C4-2B (cell line): ENCODE data around the gene DLG2.

Experiments
- ZFX ChIP-seq: fragments of 450-650 bp; IDR thresholded peaks from 2 replicates; pipeline ENCODE4 v1.6.1; 2017
- TF ChIP-seq, protein P1 (sequence below): fragments of 450-650 bp; conservative IDR thresholded peaks from 2 replicates; pipeline ENCODE4 v1.5.1; 2017; ENCODE audit warnings: mild to moderate bottlenecking

DNA sequence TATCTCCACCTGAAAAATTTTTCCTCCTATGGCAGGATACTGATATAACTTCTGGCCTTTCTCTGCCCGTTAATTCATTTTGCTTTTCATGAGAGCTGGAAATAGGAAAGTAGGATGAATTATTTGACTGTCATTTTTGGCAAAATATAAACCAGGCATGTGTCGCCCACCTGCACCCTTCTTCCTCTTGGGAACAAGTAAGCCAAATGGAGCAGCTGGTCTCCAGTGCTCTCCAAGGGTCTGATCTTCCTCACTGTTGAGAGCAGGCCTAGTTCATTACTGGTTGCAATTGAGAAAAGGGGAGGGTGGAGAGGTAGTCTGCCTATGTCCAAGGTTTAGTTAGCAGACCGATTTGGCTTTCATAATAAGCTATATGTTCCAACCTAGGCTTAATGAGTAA, 582.2 kb downstream of the DLG2 start:
- TF ChIP-seq, protein P1, sequence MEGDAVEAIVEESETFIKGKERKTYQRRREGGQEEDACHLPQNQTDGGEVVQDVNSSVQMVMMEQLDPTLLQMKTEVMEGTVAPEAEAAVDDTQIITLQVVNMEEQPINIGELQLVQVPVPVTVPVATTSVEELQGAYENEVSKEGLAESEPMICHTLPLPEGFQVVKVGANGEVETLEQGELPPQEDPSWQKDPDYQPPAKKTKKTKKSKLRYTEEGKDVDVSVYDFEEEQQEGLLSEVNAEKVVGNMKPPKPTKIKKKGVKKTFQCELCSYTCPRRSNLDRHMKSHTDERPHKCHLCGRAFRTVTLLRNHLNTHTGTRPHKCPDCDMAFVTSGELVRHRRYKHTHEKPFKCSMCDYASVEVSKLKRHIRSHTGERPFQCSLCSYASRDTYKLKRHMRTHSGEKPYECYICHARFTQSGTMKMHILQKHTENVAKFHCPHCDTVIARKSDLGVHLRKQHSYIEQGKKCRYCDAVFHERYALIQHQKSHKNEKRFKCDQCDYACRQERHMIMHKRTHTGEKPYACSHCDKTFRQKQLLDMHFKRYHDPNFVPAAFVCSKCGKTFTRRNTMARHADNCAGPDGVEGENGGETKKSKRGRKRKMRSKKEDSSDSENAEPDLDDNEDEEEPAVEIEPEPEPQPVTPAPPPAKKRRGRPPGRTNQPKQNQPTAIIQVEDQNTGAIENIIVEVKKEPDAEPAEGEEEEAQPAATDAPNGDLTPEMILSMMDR = no peak
- TF ChIP-seq ZFX = no peak
